Nephron progenitor cell (in vitro differentiated cells): ENCODE measurements around the gene EMX2.

Source experiments
- DNase-seq: peaks from one replicate; pipeline ENCODE4 v3.0.0; 2021
- H3K27ac Mint-ChIP-seq: 2 replicates; pipeline ENCODE4 v1.8.0; 2021; ENCODE audit warnings: mild to moderate bottlenecking, moderate library complexity, mixed read lengths
- H3K27me3 Mint-ChIP-seq: 2 replicates; pipeline ENCODE4 v1.8.0; 2021; ENCODE audit warnings: mild to moderate bottlenecking, low read depth, mixed read lengths; ENCODE audit not compliant: poor library complexity
- H3K36me3 Mint-ChIP-seq: 2 replicates; pipeline ENCODE4 v1.8.0; 2021; ENCODE audit warnings: low read depth, mixed read lengths
- H3K4me1 Mint-ChIP-seq: 2 replicates; pipeline ENCODE4 v1.8.0; 2021; ENCODE audit warnings: mixed read lengths
- H3K4me3 Mint-ChIP-seq: 2 replicates; pipeline ENCODE4 v1.8.0; 2021; ENCODE audit warnings: mild to moderate bottlenecking, moderate library complexity, mixed read lengths
- H3K9me3 Mint-ChIP-seq: 2 replicates; pipeline ENCODE4 v1.8.0; 2021; ENCODE audit warnings: mild to moderate bottlenecking, moderate library complexity, mixed read lengths
- CTCF ChIP-seq: fragments of 200-600 bp; sonication (generic); IDR thresholded peaks from 2 replicates; pipeline ENCODE4 v1.5.0; 2021; ENCODE audit warnings: antibody characterized with exemption

The EMX2 gene

GRCh38 chr10:117591043-117591442 lies 48.5 kb downstream of the EMX2 start:
- Mint-ChIP-seq H3K9me3 (no peaks in the 10 kb centered on the region), H3K4me3 (no peak overlapping the region), H3K36me3 (no peaks in the 10 kb centered on the region), H3K4me1 (no peaks in the 10 kb centered on the region), H3K27ac (no peak overlapping the region), H3K27me3 (peaks cover 25% of the 10 kb centered on the region)
- no peak for TF ChIP-seq CTCF
- no peak for DNase-seq

GRCh38 chr10:117594722-117595121 lies 52.2 kb downstream of the EMX2 start:
- Mint-ChIP-seq H3K9me3 (no peaks in the 10 kb centered on the region), H3K36me3 (no peaks in the 10 kb centered on the region), H3K27ac (no peak overlapping the region), H3K4me3 (no peak overlapping the region), H3K4me1 (peaks cover 6% of the 10 kb centered on the region), H3K27me3 (peaks cover 12% of the 10 kb centered on the region)
- TF ChIP-seq CTCF = no peak
- DNase-seq = no peak

- no peak overlapping the region for H3K4me3 Mint-ChIP-seq
- no peaks in the 10 kb centered on the region for H3K36me3 Mint-ChIP-seq
- H3K9me3 Mint-ChIP-seq = no peaks in the 10 kb centered on the region
- H3K27me3 Mint-ChIP-seq = peaks cover 16% of the 10 kb centered on the region
- DNase-seq = no peak
- H3K27ac Mint-ChIP-seq = no peak overlapping the region
- TF ChIP-seq CTCF = no peak
- peaks cover 6% of the 10 kb centered on the region for H3K4me1 Mint-ChIP-seq
These were observed 54.2 kb downstream of the EMX2 start for GRCh38 chr10:117596706-117597105.

- TF ChIP-seq CTCF = no peak
These were observed 54.7 kb downstream of the EMX2 start for GRCh38 chr10:117597216-117597615.

More at GRCh38 chr10:117597216-117597615, 54.7 kb downstream of the EMX2 start:
- Mint-ChIP-seq H3K4me3 (no peak overlapping the region), H3K27ac (no peak overlapping the region), H3K9me3 (no peaks in the 10 kb centered on the region), H3K36me3 (no peaks in the 10 kb centered on the region), H3K4me1 (peaks cover 6% of the 10 kb centered on the region), H3K27me3 (peaks cover 16% of the 10 kb centered on the region)
- no peak for DNase-seq
